Measurements from ENCODE around the gene BDKRB2.
A peak's percentile ranks its signal among the peaks of the same experiment; 100 is the strongest.

BDKRB2 gene

DNA sequence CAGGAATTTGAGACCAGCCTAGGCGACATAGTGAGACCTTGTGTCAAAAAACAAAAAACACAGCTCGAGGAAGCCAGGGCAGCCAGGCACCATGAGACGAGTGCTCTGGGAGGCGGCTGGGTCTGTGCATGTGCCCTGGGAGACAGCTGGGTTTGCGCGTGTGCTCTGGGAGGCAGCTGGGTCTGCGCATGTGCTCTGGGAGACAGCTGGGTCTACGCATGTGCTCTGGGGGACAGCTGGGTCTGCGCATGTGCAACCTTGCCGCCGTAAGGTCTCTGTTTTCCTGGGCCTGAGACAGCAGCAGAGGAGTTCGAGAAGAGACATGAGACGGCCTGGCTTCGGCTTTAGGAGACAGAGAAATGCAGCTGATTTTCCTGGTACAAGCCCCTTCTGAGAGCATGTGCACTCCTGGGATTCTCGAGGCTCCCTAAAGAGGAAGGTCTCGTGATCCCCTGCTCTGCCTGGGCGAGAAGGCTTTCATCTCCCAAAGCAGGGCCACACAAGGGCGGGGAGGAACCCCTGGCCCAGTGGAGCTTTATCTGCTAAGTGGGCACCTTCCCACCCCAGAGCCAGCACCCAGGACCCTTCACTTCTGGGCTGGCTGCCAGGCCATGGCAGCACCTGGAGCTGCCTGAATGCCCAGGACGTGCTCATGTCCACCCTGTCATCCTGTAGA lies 47.8 kb downstream of the BDKRB2 start:
- no peak for DNase-seq (ENCODE audit: low read depth in 2 of 2)

DNA sequence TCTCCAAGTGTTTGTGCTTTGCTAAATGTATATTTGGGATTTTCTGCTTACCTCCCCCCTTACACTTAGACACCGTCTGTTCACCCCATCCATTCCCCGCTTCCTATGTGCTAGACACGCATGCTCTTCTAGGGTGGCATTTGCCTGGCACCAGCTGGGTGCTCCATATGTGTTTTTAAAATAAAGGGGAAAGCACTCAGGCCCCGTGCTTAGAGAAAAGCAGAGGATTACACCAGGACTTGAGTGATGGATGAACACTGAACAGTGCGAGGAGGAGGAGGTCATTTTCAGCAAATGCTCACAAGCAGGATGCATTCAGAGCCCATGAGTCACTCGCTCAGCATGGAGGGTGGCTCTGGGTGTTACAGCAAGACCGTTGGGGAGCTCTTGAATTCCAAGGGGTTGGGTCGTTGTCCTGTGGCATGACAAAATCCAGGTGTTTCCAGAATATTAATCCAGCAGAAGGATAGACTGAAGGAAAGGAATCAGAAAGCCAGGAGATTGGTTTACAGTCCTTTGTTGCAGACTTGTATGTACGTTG lies 48.4 kb downstream of the BDKRB2 start:
- peak; percentile 80 for DNase-seq (ENCODE audit: low read depth in 2 of 2)

DNA sequence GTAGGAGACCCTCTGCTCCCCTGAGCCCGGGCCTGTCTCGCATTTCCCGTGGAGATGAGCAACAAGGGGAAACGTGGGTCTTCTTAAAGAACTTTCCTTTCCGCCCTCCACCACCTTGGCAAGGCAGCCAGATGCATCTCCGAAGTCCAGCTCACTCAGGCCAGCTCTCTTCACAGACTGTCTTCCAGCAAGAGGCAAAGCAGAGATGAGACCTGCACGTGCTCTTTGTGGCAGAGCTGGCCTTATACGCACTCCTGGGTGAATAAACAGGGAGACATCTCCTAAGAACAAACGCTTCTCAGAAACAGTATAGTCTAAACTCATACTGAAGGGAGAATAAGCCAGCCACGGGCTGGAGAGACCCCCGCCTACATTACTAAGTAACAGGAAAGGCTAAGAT lies 50.0 kb downstream of the BDKRB2 start:
- no peak for DNase-seq (ENCODE audit: low read depth in 2 of 2)

DNA sequence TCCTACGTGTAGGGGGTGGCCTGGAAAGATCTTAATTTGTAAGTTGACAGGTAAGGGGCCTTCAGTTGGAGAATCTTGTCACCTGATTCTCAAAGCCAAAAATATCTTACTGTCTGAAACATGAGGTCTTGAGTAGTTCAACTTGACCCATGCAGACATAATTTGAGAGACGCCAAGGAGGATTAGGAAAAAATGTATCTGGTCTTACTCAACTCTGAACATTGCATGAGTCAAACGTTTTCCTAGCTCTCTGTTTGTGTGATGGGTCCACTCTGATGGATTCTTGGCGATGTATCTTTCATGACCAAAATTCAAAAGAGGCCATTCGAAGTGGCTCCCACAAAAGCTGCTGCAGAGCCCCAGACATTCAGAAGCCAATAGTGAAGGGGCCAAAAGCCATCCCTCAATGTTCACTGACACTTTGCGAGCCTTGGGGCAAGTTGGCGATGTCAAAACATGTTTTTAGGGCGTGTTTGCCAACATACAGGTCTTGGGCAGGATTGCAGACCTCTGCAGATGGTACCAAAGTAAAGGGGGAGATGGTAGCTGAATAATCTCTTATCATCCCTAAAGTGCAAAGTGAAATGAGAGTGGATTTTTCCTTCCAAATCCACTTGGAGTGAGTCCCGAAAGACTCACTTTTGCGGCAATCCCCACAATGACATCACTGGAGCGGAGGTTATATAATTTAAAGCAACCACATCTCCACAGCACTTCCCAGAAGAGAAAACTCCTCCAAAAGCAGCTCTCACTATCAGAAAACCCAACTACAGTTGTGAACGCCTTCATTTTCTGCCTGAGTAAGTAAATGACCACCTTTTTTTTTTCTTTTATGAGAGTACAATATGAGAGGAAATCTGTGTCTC lies 51.1 kb downstream of the BDKRB2 start, which contains the start of gene BDKRB1:
Gene BDKRB1, plus strand, starts transcription at position 710 of the 866 bp plus-strand sequence. CDS start 7,473 bp downstream, outside the sequence.
- DNase-seq (ENCODE audit: low read depth in 2 of 2), result peak; percentile 75 to 76

DNA sequence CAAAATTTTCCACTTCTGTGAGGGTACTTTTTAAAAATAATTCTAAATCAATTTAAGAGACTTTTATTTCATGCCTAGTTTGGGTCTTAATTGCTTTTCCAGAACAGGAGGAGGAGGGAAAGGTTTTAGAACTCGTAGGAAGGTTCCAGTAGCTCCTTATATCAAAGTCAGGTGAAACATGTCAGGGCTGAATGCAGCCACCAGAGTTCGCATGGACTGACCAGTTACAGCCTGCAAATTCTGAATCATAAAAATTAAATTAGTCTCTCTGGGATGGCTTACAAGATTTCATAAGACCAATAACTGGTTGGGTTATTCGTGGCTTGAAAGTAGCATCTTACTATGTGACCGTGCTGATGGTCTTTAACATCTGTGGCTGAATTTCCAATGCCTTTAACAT lies 51.8 kb downstream of the BDKRB2 start:
- DNase-seq (ENCODE audit: low read depth in 2 of 2), result no peak

DNA sequence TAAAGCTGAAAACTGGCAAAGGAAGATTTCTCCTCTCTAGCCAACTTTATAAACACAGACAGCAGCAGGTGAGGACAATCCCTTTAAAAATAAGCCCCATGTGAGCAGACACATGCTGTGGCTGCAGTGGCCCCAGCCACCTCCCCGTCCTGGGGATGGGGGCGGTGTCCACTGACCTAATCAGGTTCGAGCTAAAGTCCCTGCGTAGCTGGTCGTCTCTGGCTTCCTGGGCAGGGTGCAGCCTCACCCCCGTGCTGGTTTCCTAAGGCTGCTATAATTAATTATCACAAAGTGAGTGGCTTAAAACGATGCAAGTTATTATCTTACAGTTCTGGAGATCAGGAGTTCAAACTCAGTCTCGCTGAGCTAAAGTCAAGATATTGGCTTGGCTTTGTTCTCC lies 52.4 kb downstream of the BDKRB2 start:
- no peak for DNase-seq (ENCODE audit: low read depth in 2 of 2)

DNA sequence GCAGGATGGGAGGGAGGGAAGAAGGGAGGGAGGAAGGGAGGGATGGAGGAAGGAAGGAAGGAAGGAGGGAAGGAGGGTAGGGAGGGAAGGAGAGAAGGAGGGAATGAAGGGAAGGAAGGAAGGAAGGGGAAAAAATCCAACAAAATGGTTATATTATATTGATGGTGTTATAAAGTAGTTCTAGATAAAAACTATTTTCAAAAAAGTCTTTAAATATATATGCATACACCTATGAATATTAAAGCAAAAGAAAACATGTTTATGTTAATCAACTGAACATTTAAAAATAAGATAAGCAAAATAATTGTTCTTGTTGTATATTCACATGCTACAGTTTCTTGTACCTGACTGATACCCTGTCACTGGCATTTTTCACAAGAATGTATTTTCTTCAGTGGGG lies 53.3 kb downstream of the BDKRB2 start:
- no peak for DNase-seq (ENCODE audit: low read depth in 2 of 2)

DNA sequence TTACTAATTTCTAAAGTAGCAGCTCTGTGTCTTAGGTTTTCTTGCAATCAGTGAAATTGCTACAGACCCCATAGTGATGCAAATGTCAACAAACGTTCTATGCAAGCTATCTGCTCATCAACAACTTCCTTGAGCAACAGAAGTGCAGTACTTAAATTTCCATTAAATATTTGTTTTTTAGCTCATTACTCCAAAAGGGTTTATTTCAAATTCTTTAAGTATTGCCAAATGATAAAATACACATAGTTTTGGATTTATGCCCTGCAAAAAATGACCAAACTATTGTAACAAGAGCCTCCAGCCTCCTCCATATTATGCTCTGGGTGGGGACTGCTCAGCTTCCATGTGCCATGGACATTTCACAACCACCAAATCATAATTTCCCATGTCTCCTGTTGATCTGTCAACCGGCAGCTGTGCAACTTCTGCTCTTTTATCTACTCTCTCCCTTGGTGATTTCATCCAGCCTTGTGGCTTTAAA lies 55.7 kb downstream of the BDKRB2 start:
- DNase-seq (ENCODE audit: low read depth in 2 of 2), result peak; percentile 65 to 71

DNA sequence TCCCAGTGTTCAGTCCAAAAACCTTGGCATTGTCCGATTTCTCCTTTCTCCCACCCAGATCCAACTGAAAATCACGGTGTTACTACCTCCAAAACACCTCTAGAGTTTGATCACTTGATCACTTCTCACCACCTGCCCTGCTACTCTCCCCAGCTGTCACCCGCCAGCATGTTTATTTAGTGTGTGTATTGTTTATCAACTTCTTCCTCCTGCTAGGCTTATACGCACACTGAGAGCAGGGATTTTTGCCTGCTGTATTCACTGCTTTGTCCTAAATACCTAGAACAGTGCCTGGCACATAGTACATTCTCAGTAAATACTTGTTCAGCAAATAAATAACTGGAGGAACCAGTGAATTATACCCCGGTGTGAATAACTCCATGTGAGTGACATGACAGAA lies 56.4 kb downstream of the BDKRB2 start:
- DNase-seq (ENCODE audit: low read depth in 2 of 2), result no peak

DNA sequence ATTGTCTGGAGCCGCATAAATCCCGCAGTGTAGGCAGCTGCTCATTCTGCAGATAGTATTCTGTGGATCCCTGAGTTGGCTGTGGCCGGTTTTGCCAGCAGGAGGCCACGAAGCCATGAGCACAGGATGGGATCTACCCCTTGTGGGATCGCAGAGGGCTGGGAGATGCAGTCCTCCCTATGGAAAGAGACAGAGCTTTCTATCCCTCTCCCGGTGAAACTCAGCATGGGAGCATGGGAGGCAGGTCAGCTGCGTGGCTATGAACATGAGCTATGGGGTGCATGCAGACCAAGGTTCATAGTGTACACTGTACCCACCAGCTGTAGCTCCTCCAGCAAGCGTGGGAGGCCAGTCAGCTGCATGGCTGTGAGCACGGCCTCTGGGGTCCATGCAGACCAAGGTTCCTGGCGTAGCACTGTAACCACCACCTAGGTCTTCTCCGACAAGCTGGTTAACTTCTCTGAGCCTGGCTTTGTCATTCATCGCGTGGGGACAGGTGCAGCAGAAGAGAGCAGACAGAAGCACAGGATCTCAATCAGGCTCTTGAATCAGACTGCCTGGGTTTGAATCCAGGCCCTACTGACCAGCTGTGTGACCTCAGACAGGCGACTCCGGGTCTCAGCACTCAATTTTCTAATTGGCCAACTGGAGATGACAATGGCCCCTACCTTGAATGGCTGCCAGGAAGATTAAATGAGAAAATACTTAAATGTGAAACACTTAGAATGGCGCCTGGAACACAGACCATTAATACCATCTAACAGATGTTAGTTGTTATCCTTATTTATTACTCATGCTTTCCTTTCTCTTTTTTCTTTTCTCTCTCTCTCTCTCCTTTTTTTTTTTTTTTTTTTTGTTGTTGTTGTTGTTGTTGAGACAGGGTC lies 57.4 kb downstream of the BDKRB2 start:
- no peak for DNase-seq (ENCODE audit: low read depth in 2 of 2)

DNA sequence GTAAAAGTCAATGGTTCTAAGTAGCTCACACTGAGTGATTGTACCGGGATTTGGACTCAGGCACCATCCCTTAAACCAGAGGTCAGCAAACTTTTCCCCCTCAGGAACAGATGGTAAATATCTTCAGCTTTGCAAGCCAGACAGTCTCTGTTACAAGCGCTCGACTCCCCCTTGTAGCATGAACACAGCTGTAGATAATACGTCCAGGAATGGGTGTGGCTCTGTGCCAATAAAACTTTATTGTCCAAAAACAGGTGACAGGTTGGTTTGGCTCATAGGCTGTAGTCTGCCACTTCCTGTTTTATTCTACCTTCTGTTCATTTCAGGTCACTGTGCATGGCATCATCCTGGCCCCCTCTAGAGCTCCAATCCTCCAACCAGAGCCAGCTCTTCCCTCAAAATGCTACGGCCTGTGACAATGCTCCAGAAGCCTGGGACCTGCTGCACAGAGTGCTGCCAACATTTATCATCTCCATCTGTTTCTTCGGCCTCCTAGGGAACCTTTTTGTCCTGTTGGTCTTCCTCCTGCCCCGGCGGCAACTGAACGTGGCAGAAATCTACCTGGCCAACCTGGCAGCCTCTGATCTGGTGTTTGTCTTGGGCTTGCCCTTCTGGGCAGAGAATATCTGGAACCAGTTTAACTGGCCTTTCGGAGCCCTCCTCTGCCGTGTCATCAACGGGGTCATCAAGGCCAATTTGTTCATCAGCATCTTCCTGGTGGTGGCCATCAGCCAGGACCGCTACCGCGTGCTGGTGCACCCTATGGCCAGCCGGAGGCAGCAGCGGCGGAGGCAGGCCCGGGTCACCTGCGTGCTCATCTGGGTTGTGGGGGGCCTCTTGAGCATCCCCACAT lies 58.9 kb downstream of the BDKRB2 start:
- no peak for DNase-seq (ENCODE audit: low read depth in 2 of 2)

DNA sequence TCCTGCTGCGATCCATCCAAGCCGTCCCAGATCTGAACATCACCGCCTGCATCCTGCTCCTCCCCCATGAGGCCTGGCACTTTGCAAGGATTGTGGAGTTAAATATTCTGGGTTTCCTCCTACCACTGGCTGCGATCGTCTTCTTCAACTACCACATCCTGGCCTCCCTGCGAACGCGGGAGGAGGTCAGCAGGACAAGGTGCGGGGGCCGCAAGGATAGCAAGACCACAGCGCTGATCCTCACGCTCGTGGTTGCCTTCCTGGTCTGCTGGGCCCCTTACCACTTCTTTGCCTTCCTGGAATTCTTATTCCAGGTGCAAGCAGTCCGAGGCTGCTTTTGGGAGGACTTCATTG lies 59.5 kb downstream of the BDKRB2 start:
- no peak for DNase-seq (ENCODE audit: low read depth in 2 of 2)

DNA sequence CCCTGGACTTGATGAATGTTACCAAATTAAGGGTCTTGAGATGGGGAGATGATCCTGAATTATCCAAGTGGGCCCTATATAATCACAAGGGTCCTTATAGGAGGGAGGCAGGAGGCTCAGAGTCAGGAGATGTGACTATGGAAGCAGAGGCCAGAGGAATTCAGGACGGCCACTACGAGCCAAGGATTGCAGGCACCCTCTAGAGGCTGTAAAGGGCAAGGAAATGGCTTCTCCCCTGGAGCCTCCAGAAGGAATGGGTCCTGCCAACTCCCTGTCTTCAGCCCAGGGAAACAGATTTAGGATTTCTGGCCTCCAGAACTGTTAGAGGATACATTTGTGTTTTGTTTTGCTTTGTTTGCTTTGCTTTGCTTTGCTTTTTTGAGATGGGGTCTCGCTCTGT lies 60.2 kb downstream of the BDKRB2 start:
- DNase-seq (ENCODE audit: low read depth in 2 of 2), result no peak

DNA sequence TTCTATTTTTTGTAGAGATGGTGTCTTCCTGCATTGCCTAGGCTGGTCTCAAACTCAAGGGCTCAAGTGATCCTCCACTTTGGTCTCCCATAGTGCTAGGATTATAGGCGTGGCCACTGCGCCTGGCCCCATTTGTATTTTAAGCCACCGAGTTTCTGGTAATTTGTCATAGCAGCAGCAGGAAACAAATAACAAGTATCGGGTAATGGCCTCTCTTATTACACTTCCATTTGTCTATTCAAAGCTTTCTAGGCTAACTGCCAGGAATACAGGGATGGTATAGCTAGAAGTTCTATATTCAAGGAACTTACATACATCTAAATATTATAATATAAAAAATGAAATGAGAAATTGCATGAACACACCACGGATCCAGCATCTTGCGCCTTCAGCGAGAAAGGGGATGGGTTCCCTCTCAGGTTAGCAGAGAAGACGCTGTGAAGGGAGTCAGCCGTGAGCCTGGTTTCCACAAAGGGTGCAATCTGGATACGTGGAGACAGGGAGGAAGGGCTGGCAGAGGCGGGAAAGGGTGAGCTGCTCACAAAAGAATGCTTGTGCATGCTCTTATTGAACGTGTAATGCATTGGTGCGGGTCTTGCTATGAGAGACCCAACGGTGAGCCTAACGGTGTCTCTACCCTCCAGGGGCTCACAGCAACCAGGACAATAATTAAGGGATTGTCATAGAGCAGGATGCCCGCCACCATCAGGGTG lies 60.9 kb downstream of the BDKRB2 start:
- no peak for DNase-seq (ENCODE audit: low read depth in 2 of 2)

DNA sequence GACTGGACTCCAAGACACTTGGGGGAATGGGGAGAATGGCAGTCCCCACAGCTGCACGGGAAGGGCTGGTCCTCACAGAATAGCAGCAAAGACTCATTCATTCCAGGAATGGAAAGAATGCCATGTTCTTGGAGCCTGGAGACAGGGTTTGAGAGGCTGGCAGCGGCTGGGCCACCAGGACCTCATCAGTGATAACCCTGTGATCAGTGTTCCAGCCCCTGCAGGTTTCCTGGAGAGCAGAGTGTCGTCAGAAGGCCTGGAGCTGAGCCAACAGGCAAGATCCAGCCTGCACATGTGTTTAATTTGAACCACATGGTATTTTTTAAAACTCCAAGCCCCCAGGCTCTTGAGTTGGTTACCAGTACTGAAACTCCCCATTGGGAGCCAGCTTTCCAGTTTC lies 62.7 kb downstream of the BDKRB2 start:
- DNase-seq (ENCODE audit: low read depth in 2 of 2), result peak; percentile 73 to 75

DNA sequence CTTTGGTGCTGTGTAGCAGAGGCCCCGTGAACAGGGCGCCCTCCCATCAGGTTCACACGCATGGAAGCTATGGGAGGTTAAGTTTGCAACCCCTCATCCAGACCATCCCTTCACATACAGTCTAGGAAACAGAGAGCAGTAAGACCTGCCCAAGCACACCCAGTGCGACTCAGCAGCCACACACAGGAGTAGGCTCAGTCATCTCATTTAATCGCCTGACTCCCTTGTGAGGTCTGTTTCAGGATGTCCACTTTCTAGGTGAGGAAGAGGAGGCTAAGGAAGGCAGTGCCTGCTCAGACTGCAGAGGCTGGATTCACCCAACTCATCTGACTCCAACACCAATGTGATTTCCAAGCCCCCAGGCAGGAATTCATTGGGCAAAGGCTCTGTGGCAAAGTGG lies 63.3 kb downstream of the BDKRB2 start:
- no peak for DNase-seq (ENCODE audit: low read depth in 2 of 2)

DNA sequence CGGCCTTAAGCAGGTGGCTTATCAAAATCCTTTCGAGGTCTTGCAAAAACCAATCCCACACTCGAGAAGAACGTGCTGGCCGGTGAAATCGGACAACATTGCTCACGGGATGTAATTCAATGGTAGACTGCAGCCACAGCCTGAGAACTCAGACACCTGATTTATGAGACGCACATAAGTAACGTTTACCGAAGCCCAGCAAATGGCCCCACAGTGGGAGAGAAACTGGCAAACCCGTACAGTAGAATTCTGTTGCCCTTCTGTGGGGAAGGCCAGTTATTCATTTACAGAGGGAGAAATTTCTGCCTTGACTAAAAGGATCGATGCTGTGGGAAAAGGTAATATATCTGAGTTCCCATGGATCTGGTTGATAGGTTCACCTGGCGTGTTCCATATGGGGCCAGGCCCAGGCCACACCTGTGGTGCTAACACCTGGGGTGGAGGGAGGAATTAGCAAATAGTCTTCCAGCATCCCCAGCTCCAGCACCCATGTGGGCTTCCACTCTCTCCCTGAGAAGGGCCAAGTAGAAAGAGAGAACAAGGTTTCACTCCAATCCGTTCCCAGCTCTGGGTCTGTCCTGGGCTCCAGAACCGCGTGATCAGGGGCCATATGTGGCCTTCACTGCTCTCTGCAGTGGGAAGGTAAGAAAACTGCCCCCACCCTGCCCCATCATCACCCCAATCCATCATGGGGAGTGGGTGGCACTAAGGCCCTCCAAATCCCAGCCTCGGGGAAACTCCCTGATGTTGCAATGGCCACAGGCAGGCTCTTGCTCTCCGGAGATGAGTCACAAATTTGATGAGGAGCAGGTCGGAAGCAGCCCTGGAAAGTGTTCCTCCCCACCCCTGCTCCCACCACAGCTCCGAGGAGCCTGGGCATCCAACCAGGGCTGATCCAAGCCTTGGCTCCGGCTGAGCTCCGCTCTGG lies 64.1 kb downstream of the BDKRB2 start:
- peak; percentile 77 to 83 for DNase-seq (ENCODE audit: low read depth in 2 of 2)

DNA sequence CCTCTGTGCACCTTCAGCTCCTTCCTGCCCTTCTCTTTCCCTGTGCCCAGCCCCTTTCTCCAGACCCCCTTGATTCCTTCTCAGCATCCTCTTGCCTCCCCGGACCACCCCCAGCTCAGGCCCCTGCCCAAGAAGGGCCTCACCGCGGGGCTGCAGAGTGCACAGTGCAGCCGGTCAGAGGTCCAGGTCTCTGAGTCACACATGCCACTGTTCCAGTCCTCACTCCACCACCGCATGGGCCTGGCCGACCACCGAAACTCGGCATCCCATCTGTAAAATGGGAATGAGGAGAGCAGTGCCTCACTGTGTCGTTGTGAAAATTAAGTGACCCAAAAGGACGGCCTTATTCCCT lies 64.7 kb downstream of the BDKRB2 start:
- DNase-seq (ENCODE audit: low read depth in 2 of 2), result no peak
